Hypothalamus (tissue), 51 donors: ENCODE data around the gene LRRC39.
"Not testable (repeated sequence)": the region's sequence is repeated elsewhere in the genome, so short reads cannot be mapped to it uniquely, and the experiment has no call there.

ENCODE experiments used
- DNase-seq, 51 donors: peaks; one replicate each; lab custom pipeline; 2025; lab: John Stamatoyannopoulos, UW

LRRC39 gene

DNA sequence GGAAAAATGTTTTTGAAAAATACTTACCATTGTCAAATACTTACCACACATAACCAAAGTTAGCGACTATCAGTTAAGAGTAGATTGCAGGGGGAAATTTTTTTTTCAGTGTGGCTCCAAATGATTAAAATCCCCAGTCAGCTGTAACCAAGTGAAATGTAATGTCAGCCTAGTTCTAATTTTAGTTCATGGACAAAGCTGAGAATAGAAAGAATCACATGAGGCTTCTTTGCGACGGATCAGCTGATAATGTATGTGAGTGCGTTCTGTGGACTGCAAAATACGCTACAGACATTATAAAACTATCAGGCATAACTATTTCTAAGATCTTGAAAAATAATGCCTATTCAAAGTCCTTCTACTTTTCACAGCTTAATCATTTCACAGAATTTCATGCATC lies at the start of gene LRRC39:
LRRC39 (minus strand) TSS at position 166 of the 400 bp plus-strand sequence. CDS start 9,740 bp downstream, outside the sequence.
- DNase-seq: no peak

DNA sequence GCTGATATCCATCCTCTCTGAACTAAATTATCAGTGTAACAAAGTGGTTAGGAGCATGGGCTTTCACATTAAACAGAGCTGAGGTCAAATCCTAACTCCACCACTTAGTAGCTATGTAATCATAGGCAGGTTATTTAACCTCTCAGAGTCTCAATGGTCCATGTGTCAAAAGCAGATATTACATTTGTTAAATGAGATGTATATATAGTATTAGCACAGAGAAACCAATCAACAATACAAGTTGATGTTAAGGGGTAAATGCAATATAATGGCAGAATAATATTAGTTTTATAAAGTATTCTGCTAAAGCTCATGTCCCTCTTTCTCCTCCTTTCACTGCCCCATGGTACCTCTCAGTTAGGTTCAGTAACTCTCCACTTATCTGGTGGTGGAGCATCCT lies 44.4 kb upstream of the LRRC39 start:
- DNase-seq: no peak

DNA sequence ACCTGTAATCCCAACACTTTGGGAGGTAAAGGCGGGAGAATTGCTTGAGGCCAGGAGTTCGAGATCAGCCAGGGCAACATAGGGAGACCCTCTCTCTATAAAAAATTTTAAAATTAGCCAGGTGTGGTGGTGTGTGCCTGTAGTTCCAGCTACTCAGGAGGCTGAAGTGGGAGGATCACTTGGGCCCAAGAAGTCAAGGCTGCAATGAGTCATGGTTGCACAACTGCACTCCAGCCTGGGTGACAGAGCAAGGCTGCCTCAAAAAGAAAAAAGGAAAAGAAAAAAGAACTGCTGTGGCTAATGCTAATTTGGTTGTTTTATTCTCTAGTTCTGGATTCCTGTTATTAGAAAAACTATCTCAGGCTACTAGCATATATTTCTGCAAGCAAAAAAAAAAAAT lies 41.8 kb upstream of the LRRC39 start:
- DNase-seq: no peak

DNA sequence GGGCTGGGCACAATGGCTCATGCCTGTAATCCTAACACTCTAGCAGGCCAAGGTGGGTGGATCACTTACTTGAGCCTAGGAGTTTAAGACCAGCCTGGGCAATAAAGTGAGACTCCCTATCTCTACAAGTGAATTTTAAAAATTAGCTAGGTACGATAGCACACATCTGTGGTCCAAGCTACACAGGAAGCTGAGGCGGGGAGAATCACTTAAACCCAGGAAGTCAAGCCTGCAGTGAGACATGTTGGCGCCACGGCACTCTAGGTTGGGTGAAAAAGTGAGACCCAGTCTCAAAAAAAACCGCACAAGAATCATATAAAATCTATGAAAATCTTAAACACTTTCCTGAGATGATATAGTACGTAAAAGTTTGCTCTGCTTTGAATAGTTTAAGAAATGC lies 41.4 kb upstream of the LRRC39 start:
- no peak for DNase-seq

DNA sequence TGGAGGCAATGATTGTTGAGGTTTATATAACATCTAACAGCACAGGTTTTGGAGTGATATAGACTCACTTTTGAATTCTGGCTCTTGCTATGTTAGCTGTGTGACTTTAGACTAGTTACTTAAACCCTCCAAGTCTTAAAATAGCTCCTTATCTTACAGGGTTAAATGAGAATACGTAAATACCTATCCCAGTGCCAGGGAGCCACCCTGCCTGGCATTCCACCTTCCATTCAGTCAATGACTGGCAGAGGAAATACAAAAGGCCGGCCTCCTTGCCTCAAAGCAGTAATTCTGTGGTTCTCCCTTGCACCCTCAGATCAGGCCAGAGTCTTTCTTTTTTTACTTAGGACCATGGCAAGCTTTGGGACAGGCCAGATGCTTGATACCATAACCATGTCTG lies 39.8 kb upstream of the LRRC39 start:
- DNase-seq: no peak

DNA sequence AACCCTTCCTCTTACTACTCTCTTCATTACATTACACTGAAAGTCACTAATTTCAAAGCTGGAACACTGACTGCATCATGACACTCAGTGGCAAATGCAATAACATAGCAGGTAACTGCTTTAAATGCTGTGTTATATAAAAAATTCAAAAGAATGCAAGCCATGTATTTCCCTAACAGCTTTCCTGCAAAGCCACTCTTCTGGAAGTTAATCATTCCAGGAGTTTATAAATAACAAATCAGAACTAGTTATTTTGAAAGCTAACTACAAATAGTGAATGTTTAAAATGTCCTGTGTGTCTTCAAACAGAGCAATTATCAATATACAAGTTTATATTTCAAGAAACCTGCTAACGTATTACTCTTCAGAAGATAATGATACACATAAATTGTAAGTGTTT lies 37.0 kb upstream of the LRRC39 start:
- DNase-seq: no peak

DNA sequence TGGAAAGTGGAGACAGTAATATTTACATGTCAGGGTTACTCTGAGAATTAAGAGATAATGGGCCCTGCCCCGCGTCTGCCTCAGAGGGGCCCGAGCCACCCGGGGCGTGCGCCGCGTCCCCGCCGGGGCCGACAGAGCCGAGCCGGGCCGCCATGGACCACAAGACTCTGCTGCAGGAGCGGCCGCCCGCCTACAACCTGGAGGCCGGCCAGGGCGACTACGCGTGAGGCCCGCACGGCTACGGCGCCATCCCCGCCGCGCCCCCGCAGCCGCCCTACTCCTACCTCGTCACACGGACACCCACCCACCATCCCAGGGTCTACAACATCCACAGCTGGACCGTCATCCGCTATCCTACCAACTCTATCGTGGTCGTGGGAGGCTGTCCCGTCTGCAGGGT lies 35.1 kb upstream of the LRRC39 start:
- no peak for DNase-seq

DNA sequence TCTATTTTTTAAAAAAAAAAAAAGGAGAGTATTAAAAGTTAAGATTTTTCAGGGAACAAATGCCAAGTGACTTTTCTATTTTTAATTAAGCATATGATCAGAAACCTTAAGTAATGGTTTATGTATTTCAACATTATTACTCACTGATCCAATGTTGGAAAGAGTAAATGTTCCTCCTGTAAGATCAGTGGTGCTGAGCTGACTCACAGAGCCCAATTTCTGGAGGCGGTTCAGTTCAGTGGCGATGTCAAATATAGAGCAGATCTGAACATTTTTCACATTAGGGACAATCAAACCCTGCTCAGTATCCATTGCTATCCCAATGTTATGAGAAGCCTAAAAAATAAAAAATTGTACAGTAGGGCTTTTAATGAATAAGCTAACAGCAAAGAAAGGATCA lies 28.2 kb upstream of the LRRC39 start:
- no peak for DNase-seq

DNA sequence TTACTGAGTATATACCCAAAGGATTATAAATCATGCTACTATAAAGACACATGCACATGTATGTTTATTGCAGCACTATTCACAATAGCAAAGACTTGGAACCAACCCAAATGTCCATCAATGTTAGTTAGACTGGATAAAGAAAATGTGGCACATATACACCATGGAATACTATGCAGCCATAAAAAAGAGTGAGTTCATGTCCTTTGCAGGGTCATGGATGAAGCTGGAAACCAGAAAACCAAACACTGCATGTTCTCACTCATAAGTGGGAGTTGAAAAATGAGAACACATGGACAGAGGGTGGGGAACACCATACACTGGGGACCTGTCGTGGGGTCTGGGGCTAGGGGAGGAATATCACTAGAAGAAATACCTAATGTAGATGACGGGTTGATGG lies 27.5 kb upstream of the LRRC39 start:
- not testable (repeated sequence) for DNase-seq

DNA sequence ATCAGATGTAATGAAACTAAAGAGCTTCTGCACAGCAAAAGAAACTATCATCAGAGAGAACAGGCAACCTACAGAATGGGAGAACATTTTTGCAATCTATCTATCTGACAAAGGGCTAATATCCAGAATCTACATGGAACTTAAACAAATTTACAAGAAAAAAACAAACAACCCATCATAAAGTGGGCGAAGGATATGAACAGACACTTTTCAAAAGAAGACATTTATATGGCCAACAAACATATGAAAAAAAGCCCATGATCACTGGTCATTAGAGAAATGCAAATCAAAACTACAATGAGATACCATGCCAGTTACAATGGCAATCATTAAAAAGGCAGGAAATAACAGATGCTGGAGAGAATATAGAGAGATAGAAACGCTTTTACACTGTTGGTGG lies 27.0 kb upstream of the LRRC39 start:
- DNase-seq: not testable (repeated sequence)

DNA sequence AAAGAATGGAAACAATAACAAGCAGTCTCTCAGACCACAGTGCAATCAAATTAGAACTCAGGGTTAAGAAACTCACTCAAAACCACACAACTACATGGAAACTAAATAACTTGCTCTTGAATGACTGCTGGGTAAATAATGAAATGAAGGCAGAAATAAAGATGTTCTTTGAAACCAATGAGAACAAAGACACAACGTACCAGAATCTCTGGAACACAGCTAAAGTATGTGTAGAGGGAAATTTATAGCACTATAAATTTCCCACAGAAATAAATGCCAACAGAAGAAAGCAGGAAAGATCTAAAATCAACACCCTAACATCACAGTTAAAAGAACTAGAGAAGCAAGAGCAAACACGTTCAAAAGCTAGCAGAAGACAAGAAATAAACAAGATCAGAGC lies 24.6 kb upstream of the LRRC39 start:
- DNase-seq: not testable (repeated sequence)

DNA sequence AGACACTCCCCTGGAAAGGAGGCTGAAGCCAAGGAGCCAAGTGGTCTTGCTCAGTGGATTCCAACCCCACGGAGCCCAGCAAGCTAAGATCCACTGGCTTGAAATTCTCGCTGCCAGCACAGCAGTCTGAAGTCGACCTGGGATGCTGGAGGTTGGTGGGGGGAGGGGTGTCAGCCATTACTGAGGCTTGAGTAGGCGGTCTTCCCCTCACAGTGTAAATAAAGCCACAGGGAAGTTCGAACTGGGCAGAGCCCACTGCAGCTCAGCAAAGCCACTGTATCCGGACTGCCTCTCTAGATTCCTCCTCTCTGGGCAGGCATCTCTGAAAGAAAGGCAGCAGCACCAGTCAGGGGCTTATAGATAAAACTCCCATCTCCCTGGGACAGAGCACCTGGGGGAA lies 22.0 kb upstream of the LRRC39 start:
- DNase-seq: not testable (repeated sequence)

DNA sequence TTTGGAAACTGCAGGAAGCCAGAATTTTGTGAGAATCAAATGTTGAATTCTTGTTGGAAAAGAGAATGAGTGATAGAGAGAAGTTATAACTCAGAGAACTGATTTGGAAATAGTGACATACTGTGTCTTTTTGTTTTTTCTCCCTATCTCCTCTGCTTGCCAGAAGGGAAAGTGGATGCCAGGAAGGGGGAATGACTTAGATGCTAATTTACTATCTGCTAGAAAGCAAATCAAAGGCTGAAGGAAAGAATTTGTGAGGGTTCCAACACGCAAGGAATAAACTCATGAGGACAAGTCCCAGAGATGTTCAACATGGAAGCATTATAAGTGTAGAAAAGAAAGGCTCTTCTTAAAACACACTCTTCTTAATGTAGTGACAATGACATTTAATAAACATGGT lies 20.5 kb upstream of the LRRC39 start:
- no peak for DNase-seq

DNA sequence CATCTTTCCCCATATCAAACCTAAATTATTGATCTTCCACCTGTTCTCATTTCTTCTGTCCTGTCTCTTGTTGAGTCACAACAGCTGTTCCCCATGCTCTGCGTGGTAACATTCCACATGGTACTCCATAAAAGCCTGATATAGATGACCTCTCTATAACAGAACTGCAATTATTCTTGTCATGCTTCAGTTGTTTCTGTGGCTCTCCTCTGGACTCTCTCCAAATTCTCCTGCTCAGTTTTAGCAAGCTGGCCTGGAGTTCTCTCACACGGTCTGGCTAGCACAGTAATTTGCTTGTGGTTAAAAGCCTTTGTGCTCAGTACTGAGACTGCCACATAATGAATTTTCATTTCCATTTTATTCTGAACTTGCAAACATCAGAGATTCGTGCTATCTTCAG lies 10.6 kb upstream of the LRRC39 start:
- DNase-seq: peak in 32 of 51 donors; percentile 1 to 58 (median 18)

DNA sequence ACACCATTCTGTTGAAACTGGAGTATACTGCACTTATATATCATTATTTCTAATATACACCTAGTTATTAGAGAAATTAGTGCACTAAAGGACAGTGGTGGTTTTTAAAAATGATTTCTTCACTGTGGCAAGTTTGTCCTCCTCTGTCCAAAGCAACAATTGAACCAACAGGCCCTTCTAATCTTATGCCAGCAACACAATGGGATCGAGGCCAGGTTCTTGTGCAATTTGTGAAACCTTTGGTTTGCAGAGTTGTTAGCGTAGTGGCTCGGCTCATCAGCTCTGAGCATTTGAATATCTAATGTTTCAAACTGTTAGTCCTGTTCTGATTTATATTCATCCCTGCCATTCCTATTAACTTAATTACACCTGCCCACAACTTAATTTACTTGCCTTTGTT lies 9.9 kb upstream of the LRRC39 start:
- peak in 14 of 51 donors; percentile 1 to 32 (median 10) for DNase-seq

DNA sequence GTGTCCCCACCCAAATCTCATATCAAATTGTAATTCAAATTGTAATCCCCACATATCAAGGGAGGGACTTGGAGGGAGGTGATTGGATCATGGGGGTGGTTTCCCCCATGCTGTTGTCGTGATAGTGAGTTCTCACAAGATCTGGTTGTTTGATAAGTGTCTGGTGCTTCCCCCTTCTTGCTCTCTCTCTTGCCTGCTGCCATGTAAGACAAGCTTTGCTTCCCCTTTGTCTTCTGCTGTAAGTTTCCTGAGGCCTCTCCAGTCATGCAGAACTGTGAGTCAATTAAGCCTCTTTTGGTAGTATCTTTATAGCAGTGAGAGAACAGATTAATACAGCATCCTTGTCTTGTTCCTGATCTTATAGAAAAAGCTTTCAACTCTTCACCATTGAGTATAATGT lies 6.5 kb upstream of the LRRC39 start:
- no peak for DNase-seq

DNA sequence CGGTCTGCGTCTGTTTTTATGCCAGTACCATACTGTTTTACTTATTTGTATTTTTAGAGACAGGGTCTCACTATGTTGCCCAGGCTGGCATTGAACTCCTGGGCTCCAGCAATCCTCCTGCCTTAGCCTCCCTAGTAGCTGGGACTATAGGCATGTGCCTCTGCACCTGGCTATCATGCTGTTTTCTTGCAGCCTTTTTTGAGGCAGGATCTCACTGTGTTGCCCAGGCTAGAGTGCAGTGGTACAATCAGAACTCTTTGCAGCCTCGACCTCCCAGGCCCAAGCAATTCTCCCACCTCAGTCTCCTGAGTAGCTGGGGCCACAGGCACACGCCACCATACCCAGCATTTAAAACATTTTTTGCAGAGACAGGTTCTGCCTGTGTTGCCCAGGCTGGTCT lies 5.3 kb upstream of the LRRC39 start:
- no peak for DNase-seq

DNA sequence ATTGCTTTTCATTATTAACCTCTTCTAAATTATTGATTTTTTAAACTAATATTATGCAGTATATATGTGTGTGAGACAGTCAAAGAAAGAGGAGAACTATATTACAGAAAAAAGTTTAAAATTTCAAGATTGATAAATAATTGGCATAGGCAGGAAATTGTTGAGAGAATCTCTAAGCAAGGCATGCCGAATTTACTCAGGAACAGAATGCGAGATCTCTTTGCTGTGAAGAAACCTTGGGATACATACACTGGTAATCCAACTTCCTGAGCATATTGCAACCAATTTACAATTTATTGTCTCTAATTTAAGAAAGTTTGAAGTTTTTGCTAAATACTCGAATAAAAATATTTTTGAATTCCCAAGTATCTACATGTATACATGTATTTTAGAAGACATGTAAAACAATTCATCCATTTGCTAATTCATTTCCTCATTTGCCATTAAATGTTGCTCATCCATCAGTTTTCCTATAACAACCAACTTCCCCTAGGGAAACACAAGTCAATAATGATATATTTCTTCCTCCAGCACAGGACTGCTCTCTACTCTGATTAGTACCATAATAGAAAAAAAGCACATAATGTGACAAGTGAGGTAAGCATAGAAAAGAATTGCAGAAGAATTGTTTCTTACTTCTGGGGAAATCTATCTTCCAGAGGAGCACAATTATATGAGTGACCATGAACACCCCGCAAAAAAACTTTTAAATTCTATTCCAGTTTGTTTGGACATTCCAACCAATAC lies 588 bp downstream of the LRRC39 start:
- no peak for DNase-seq

DNA sequence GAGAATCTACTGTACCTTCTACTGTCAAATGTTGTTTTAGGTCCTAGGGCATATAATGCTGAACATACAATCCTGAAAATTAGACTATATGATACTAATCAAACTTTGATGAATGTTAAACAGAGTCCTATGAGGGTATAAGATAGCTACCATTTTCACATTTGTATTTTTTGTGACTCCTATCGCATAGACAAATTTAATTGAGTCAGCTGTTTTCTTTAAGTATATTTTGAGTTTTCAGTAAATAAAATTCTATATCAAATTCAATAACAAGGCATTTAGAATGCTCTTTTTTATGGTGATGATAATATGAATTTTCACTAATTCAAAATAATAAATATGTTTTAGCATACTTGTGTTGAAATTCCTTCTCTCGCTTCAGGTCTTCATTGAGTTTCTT lies 10.0 kb downstream of the LRRC39 start:
- no peak for DNase-seq

DNA sequence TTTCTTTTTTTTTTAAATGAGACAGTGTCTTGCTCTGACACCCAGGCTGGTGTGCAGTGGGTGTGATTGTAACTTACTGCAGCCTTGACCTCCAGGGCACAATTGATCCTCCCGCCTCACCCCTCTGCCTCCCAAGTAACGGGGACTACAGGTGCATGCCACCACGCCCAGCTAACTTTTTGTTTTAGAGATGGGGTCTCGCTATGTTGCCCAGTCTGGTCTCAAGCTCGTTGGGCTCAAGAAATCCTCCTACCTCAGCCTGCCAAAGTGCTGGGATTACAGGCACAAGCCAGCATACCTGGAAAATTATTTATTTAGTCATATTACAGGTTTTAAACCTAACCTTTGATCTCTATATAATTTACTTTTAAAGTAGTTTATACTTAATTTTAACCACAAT lies 13.4 kb downstream of the LRRC39 start:
- DNase-seq: no peak

DNA sequence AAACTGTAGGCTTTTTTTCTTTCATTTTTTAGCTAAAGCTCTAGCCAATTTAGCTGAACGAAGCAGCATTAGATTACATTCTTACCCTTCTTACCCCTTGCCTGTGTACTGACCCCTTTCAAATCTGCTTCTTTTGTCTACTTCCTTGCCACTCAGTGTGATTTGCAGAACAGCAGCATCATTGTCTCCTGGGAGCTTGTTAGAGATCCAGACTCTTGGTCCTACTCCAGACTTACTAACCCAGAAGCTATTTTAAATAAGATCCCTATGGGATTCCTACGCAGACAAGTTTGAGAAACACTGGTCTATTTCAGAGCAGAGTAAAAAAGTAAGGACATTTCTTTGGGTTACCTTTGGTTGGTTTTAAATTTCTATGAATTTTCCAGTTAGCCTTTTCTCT lies 13.8 kb downstream of the LRRC39 start:
- DNase-seq: no peak

DNA sequence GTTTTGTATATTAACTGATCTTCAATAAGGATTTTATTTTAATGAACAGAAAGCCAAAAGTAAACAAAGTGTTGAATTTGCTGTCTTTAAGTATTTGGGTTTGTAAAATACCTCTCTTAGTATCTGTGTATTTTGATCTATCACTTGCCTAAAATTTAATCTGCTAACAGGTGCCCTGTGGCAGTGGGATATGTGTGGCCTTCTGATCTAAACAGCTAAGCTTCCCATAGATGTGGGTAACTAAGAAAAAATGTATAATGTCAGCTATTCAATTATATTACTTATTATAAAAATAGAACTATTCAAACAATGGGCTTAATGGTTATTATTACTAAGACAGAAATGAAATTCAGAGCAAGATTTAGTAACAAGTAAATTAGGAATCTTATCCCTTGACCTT lies 15.2 kb downstream of the LRRC39 start:
- no peak for DNase-seq

DNA sequence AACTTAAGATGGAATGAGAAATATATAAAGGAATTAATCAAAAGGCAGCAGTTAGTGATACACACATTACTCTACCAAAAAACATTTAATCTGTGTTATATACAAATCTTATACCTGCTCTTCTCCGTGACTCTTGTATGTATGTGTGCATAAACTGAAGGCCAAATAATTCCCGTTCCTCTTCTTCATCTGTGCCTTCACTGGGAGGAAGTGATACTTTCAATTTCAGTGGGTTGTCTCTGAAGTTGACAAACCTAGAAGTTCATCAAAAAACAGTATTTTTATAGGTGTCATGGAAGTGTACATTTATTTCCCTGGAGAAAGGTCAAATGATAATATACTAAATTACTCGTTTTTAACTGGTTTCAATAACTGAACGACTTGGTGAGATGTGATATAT lies 25.8 kb downstream of the LRRC39 start:
- DNase-seq: no peak
